HEK293T (cell line): ENCODE results near the gene ZNF367.
A peak's percentile ranks its signal among the peaks of the same experiment; 100 is the strongest.
"Not testable (repeated sequence)": the region's sequence is repeated elsewhere in the genome, so short reads cannot be mapped to it uniquely, and the experiment has no call there.

ENCODE experiments used
- CTCF ChIA-PET: fragments of 350-600 bp; formaldehyde crosslinking; extraction: SDS; loops from one replicate; lab custom pipeline; 2021; ENCODE audit warnings: antibody characterized with exemption, inconsistent platforms; lab: Yijun Ruan, JAX
- POLR2A ChIA-PET: fragments of 350-600 bp; formaldehyde crosslinking; extraction: SDS; loops from one replicate; lab custom pipeline; 2020; ENCODE audit warnings: antibody characterized with exemption, inconsistent platforms; lab: Yijun Ruan, JAX
- DNase-seq: peaks from one replicate; pipeline ENCODE4 v3.0.0; 2012; ENCODE audit warnings: mixed read lengths; ENCODE audit errors: extremely low spot score
- ARNT ChIP-seq: fragments of 450-650 bp; IDR thresholded peaks from 2 replicates; pipeline ENCODE4 v1.6.1; 2017; ENCODE audit warnings: mild to moderate bottlenecking
- BHLHE40 ChIP-seq: fragments of 450-650 bp; IDR thresholded peaks from 2 replicates; pipeline ENCODE4 v1.6.1; 2016; ENCODE audit warnings: mild to moderate bottlenecking, moderate library complexity, borderline replicate concordance
- CTBP1 ChIP-seq: fragments of 450-650 bp; IDR thresholded peaks from 2 replicates; pipeline ENCODE4 v1.6.1; 2016; ENCODE audit warnings: borderline replicate concordance
- ELF4 ChIP-seq: fragments of 450-650 bp; IDR thresholded peaks from 2 replicates; pipeline ENCODE4 v1.6.1; 2017; ENCODE audit warnings: antibody characterized with exemption
- FOXA1 ChIP-seq: fragments of 450-650 bp; IDR thresholded peaks from 2 replicates; pipeline ENCODE4 v1.6.1; 2016; ENCODE audit warnings: mild to moderate bottlenecking
- FOXK2 ChIP-seq: fragments of 450-650 bp; IDR thresholded peaks from 2 replicates; pipeline ENCODE4 v1.6.1; 2016; ENCODE audit warnings: mild to moderate bottlenecking
- FOXM1 ChIP-seq: fragments of 450-650 bp; IDR thresholded peaks from 2 replicates; pipeline ENCODE4 v1.6.1; 2017; ENCODE audit warnings: mild to moderate bottlenecking, borderline replicate concordance
- HDGF ChIP-seq: fragments of 450-650 bp; IDR thresholded peaks from 2 replicates; pipeline ENCODE4 v1.6.1; 2017; ENCODE audit warnings: antibody characterized with exemption, borderline replicate concordance
- L3MBTL2 ChIP-seq: fragments of 450-650 bp; conservative IDR thresholded peaks from 2 replicates; pipeline ENCODE4 v1.6.1; 2016; ENCODE audit warnings: mild to moderate bottlenecking
- LEF1 ChIP-seq: fragments of 450-650 bp; IDR thresholded peaks from 2 replicates; pipeline ENCODE4 v1.6.1; 2017; ENCODE audit warnings: mild to moderate bottlenecking, borderline replicate concordance
- NFRKB ChIP-seq: fragments of 450-650 bp; IDR thresholded peaks from 2 replicates; pipeline ENCODE4 v1.6.1; 2016; ENCODE audit warnings: mild to moderate bottlenecking, moderate library complexity
- PKNOX1 ChIP-seq: fragments of 450-650 bp; IDR thresholded peaks from 2 replicates; pipeline ENCODE4 v1.6.1; 2016
- SP1 ChIP-seq: fragments of 450-650 bp; IDR thresholded peaks from 2 replicates; pipeline ENCODE4 v1.6.1; 2017
- SUZ12 ChIP-seq: fragments of 450-650 bp; IDR thresholded peaks from 2 replicates; pipeline ENCODE4 v1.6.1; 2016; ENCODE audit warnings: mild to moderate bottlenecking
- TARDBP ChIP-seq: fragments of 450-650 bp; IDR thresholded peaks from 2 replicates; pipeline ENCODE4 v1.6.1; 2016
- ZNF384 ChIP-seq: fragments of 450-650 bp; IDR thresholded peaks from 2 replicates; pipeline ENCODE4 v1.6.1; 2016

The ZNF367 gene

GRCh38 chr9:96378187-96378586 is 40.0 kb downstream of the ZNF367 start:
- DNase-seq, result no peak
- TF ChIP-seq FOXA1 (no peak), TARDBP (no peak), FOXM1 (no peak), BHLHE40 (no peak), ZNF384 (no peak), PKNOX1 (no peak), L3MBTL2 (no peak), SP1 (no peak), HDGF (no peak), LEF1 (no peak), NFRKB (no peak), ELF4 (no peak), ARNT (no peak), FOXK2 (no peak), SUZ12 (no peak), CTBP1 (no peak)
- ChIA-PET POLR2A (no interaction called here), CTCF (no interaction called here)

- CTCF ChIA-PET, result no interaction called here
- POLR2A ChIA-PET, result no interaction called here
- DNase-seq, result peak; percentile 37
- TF ChIP-seq CTBP1, result no peak
- no peak for TF ChIP-seq SUZ12
- TF ChIP-seq FOXM1, result no peak
These were observed 41.0 kb downstream of the ZNF367 start for GRCh38 chr9:96376891-96377874.

GRCh38 chr9:96375507-96375906 is 42.7 kb downstream of the ZNF367 start:
- DNase-seq, POLR2A ChIA-PET: not testable (repeated sequence)
- CTCF ChIA-PET, result interaction anchor here (0.7 kb wide), 1 partner anchor 70 kb away, joined by 3 read pairs; no protein-coding TSS in a partner anchor

GRCh38 chr9:96367943-96368342 is 50.2 kb downstream of the ZNF367 start:
- ChIA-PET POLR2A (no interaction called here), CTCF (no interaction called here)
- TF ChIP-seq TARDBP, result no peak
- TF ChIP-seq ZNF384, result no peak
- no peak for TF ChIP-seq ARNT
- no peak for TF ChIP-seq ELF4
- TF ChIP-seq BHLHE40, result no peak
- TF ChIP-seq NFRKB, result no peak
- TF ChIP-seq PKNOX1, result no peak
- no peak for TF ChIP-seq HDGF
- no peak for TF ChIP-seq FOXK2
- no peak for TF ChIP-seq L3MBTL2
- no peak for TF ChIP-seq SUZ12
- no peak for TF ChIP-seq CTBP1
- TF ChIP-seq FOXA1, result no peak
- no peak for DNase-seq

- ChIA-PET CTCF (no interaction called here), POLR2A (no interaction called here)
- no peak for DNase-seq
- no peak for TF ChIP-seq CTBP1
- no peak for TF ChIP-seq NFRKB
- no peak for TF ChIP-seq LEF1
- TF ChIP-seq TARDBP, result no peak
- no peak for TF ChIP-seq L3MBTL2
- TF ChIP-seq ELF4, result no peak
- TF ChIP-seq FOXM1, result no peak
These were observed 54.8 kb downstream of the ZNF367 start for GRCh38 chr9:96363175-96363967.

- POLR2A ChIA-PET, CTCF ChIA-PET, DNase-seq: not testable (repeated sequence)
These were observed 56.1 kb downstream of the ZNF367 start for GRCh38 chr9:96362119-96362518.

GRCh38 chr9:96361668-96362067 is 56.5 kb downstream of the ZNF367 start:
- ChIA-PET POLR2A (no interaction called here), CTCF (no interaction called here)
- no peak for DNase-seq
- TF ChIP-seq SP1 (no peak), FOXK2 (no peak), ARNT (no peak), BHLHE40 (no peak), LEF1 (no peak), FOXM1 (no peak), ZNF384 (no peak), CTBP1 (no peak), HDGF (no peak), NFRKB (no peak), ELF4 (no peak), FOXA1 (no peak), SUZ12 (no peak), L3MBTL2 (no peak), TARDBP (no peak), PKNOX1 (no peak)
